GM12891 (cell line): ENCODE measurements around the gene TRPV5.

Experiments used
- PAX5 ChIP-seq: IDR thresholded peaks from 2 replicates; pipeline ENCODE4 v1.6.1; 2011; ENCODE audit warnings: low read length, moderate library complexity, mild to moderate bottlenecking; ENCODE audit not compliant: insufficient read depth, severe bottlenecking
- POLR2A ChIP-seq: IDR thresholded peaks from 2 replicates; pipeline ENCODE4 v1.6.1; 2011; ENCODE audit warnings: low read depth, low read length, control low read depth
- POLR2AphosphoS5 ChIP-seq: IDR thresholded peaks from 2 replicates; pipeline ENCODE4 v1.6.1; 2011; ENCODE audit warnings: low read depth, low read length, control low read depth
- SPI1 ChIP-seq: IDR thresholded peaks from 2 replicates; pipeline ENCODE4 v1.6.1; 2011; ENCODE audit warnings: low read depth, low read length, control low read depth
- TAF1 ChIP-seq: IDR thresholded peaks from 2 replicates; pipeline ENCODE4 v1.6.1; 2011; ENCODE audit warnings: low read depth, low read length, control low read depth

GRCh38 chr7:142880876-142881505 lies 52.6 kb downstream of the TRPV5 start:
- TF ChIP-seq POLR2AphosphoS5 (no peak), POLR2A (no peak), PAX5 (no peak), TAF1 (no peak), SPI1 (no peak)
